PFSK-1 (cell line): ENCODE data around the gene POR.

Experiments
- FOXP2 ChIP-seq: optimal IDR thresholded peaks from 2 replicates; pipeline ENCODE3; 2011; ENCODE audit warnings: borderline replicate concordance, control low read depth, inconsistent platforms; ENCODE audit not compliant: insufficient read depth; ENCODE audit errors: extremely low read length, extremely low read depth
- POLR2AphosphoS5 ChIP-seq: IDR thresholded peaks from 2 replicates; pipeline ENCODE4 v1.6.1; 2012; ENCODE audit warnings: low read depth, mild to moderate bottlenecking, control low read depth, low read length, moderate library complexity
- SIN3A ChIP-seq: IDR thresholded peaks from 2 replicates; pipeline ENCODE4 v1.6.1; 2012; ENCODE audit warnings: mild to moderate bottlenecking, low read length, moderate library complexity, borderline replicate concordance; ENCODE audit not compliant: insufficient read depth
- TAF1 ChIP-seq: IDR thresholded peaks from 2 replicates; pipeline ENCODE4 v1.6.1; 2012; ENCODE audit warnings: low read length, control low read depth, borderline replicate concordance; ENCODE audit not compliant: insufficient read depth
- TF ChIP-seq, protein P1 (sequence below), 2 experiments: IDR thresholded peaks; 2 replicates each; pipeline versions ENCODE4 v1.6.1 to v1.8.0; 2011 to 2012; ENCODE audit warnings: low read depth in 2 of 2, low read length in 2 of 2, control low read depth in 1 of 2, inconsistent platforms in 1 of 2, mild to moderate bottlenecking in 1 of 2, moderate library complexity in 1 of 2; ENCODE audit not compliant: insufficient read depth in 1 of 2

- no peak for TF ChIP-seq POLR2AphosphoS5
- TF ChIP-seq, protein P1, sequence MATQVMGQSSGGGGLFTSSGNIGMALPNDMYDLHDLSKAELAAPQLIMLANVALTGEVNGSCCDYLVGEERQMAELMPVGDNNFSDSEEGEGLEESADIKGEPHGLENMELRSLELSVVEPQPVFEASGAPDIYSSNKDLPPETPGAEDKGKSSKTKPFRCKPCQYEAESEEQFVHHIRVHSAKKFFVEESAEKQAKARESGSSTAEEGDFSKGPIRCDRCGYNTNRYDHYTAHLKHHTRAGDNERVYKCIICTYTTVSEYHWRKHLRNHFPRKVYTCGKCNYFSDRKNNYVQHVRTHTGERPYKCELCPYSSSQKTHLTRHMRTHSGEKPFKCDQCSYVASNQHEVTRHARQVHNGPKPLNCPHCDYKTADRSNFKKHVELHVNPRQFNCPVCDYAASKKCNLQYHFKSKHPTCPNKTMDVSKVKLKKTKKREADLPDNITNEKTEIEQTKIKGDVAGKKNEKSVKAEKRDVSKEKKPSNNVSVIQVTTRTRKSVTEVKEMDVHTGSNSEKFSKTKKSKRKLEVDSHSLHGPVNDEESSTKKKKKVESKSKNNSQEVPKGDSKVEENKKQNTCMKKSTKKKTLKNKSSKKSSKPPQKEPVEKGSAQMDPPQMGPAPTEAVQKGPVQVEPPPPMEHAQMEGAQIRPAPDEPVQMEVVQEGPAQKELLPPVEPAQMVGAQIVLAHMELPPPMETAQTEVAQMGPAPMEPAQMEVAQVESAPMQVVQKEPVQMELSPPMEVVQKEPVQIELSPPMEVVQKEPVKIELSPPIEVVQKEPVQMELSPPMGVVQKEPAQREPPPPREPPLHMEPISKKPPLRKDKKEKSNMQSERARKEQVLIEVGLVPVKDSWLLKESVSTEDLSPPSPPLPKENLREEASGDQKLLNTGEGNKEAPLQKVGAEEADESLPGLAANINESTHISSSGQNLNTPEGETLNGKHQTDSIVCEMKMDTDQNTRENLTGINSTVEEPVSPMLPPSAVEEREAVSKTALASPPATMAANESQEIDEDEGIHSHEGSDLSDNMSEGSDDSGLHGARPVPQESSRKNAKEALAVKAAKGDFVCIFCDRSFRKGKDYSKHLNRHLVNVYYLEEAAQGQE (IDR thresholded peaks at IDR 0.05; ENCODE audit: insufficient read depth in 1 of 2, low read depth in 2 of 2, low read length in 2 of 2) = no peak
- no peak for TF ChIP-seq SIN3A
- TF ChIP-seq TAF1 = no peak
- no peak for TF ChIP-seq FOXP2
Observed at GRCh38 chr7:75896803-75897327, 18.1 kb upstream of the POR start.
